GM21529 (cell line): ENCODE results near the gene MSL3B.

Experiments
- ATAC-seq: cut with Tn5 transposase; IDR thresholded peaks from one replicate; pipeline ENCODE4 v1.9.1; 2021; ENCODE audit not compliant: unreplicated experiment

MSL3B gene

DNA sequence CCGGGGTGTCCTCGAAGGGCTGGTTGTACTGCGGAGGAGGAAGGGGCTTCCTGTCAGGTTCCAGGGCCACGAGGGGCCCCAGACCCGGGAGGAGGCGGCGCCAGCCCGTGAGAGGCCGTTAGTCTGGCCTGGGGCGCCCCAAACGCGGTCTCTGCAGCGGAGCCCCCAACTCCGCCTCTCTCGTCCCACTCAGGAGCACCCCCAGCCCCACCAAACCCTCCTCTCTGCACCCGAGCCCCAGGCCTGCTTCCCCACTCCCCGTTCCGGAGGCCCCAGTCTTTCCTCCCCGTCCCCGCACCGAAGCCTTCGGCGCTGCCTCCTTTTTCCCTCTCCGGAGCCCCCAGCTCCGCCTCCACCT lies 14.3 kb downstream of the MSL3B start:
- ATAC-seq, result no peak

DNA sequence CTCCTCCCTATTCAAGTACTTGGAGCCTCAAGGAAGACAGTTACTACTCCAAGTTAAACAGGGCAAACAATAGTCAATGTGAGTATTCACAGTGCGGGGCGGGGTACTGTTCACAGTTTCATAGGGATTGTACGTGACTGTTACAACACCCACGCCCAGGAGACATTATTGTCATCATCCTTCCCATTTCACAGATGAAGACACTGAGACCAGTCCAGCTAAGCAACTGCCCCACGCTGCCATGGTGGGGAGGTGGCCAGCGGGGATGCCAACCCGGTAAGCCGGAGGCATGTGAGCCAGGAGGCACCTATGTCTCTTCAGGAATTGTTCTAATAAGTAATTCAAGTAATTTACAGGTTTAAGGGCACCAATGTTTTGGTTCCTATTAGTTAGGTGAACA lies 14.8 kb downstream of the MSL3B start:
- no peak for ATAC-seq

DNA sequence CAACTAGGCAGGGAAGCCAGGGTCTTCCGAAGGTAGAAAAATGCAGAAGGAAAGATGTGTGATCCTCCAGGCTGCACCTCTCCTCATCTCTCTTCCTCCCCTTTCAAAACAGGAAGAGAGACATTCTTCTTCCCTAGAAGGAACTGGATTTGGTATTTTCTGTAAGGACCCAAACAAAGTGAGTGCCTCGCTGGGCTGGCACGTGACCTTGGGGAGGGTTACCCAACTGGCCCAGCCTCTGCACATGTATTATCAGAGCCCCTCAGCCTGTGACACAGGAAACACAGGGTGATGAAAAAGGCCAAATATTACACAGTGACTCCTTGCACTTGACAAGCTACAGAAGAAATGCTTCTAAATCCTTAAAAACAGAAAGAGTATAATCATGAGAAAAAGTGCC lies 16.1 kb downstream of the MSL3B start:
- ATAC-seq, result no peak

DNA sequence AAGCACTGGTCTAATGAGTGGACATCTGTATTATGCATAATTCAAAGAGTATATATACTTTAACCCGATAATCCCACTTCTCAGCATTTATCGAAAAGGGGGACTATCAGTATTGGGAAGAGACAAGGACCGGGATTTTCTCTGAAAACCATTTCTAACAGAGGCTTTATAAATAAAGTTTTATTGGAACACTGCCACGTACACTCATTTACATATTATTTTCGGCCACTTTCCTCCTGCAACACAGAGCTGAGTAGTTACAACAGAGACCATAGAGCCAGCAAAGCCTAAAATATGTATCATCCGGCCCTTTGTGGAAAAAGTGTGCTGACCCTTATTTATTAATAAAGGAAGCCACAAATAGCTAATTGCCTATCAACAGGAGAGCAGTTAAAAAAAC lies 17.0 kb downstream of the MSL3B start:
- no peak for ATAC-seq

DNA sequence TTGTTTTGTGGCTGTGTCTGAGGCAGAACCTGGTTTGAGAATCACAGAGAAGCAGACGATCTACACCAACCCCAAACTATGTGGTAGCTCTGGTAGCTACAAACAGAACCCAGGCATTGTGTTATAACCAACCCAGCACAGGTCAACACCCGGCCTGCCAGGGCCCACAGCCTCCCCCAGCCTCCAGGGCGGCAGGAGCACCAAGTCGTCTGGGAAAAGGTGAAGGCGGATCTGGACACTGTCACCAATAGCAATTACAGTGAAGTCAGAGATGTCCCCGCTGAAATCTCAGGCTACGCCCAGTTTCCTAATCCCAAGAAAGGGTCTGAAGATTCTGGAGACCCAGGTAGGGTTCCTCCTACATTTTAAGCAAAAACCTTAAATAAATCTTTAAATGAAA lies 17.4 kb downstream of the MSL3B start:
- no peak for ATAC-seq

DNA sequence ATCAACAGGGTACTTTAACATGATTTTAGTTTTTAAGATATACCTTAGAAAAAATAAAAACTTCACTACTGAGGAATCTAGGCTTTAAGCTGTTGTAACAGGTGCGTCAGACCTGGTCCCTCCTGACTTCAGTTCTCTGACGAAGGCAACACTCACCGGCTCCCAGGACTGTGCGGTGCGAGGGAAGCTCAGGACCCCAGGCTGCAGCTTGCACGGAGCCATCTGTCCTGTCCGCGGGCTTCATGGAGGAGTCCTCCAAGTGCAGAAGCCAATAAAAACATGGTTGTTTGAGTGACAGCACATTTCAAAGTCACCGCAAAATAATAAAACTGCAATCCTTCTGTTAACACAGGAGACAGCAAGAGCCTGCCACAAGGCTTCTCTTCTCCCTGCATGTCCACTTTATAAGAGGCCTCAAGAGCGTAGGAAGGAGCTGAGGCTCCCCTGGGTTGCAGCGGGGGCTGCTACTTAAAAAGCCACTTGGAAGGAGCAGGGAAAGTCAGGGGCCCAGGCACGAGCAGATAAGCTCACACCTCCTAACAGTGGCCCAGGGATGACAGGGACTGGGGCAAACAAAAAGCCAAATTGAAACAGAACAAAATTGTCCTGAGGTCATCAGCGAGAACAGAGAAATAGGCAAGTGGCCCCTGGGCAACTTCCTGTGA lies 18.4 kb downstream of the MSL3B start:
- no peak for ATAC-seq

DNA sequence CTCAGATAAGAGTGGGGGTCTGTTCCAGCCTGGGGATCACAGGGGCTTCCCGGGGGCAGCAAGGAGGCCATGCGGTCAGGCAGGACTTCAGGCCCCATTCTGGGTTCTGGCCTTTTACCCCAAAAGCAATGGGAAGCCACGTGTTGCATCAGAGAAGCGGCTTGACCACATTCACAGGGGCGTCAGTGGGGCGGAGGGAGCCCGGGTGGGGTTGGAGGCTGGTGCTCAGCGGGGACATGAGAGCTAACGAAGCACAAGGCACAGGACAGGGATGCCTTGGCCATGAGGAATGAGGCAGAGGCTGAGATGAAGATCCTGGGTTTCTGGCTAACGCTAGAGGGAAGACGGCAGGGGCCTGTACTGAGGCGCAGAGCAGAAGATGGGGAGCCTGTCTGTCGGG lies 19.9 kb downstream of the MSL3B start:
- ATAC-seq, result no peak

DNA sequence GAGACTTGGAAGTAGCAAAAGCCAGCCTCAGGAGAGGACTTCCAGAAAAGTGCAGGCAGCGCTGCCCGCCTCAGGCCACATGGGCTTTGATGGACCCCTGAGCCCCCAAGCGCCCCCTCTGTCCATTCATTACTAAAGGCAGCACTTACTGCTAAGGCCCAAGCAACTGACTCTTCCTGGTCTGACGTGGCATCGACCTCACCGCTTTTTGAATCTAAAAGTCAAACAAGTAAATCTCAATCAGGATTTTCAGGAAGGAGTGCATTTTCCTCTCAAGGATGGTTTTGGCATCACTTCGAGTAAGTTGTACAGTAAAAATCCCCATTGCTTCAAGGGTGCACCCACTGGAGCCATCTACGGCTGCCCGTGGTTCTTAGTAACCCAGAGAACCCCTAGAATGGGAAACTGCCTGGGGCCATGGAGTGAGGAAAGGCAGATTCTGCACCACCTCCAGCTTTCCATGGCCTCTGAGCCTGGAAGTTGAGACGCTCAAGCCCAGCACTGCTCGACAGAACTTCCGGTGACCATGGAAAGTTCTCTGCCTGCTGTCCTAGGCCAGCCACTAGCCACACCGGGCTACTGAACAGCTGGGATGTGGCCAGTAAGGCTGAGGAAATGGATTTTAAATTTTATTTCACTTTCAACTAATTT lies 20.8 kb downstream of the MSL3B start:
- no peak for ATAC-seq

DNA sequence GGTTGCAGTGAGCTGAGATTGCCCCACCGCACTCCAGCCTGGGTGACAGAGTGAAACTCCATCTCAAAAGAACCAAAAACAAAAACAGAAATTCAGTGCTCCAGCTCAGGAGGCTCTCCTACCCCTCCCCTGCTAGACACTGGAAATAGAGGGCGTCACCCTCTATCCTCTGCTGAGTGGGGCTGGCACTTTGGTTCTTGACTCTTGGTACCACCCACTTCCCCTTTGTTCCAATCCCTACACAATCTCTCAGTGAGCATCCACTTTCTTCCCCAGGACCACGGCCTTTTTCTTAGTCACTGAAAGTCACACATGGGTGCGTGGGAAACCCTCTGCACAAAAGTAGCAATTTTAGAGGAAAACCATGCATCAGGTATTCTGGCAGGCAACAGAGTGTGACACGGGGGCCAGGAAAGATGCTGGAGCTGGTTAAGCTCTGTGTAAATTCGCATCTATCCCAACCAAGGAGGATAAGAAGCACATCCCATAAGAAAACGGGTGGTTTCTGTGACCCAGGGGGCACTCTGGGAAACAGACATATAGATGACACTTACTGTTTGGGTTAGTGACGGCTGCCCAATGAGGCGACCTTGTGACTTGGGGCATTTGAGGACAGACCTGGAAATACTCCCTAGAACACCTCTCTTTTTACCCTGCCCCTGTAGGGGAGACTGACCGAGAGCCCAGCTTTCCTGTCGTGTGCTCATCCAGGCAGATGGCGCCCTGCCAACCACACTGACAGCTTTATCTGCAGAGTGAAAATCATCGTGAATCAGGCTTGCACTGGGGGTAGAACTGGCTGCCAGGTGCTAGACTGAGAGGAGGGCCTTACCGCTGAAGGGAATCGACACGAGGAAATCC lies 21.6 kb downstream of the MSL3B start:
- no peak for ATAC-seq

DNA sequence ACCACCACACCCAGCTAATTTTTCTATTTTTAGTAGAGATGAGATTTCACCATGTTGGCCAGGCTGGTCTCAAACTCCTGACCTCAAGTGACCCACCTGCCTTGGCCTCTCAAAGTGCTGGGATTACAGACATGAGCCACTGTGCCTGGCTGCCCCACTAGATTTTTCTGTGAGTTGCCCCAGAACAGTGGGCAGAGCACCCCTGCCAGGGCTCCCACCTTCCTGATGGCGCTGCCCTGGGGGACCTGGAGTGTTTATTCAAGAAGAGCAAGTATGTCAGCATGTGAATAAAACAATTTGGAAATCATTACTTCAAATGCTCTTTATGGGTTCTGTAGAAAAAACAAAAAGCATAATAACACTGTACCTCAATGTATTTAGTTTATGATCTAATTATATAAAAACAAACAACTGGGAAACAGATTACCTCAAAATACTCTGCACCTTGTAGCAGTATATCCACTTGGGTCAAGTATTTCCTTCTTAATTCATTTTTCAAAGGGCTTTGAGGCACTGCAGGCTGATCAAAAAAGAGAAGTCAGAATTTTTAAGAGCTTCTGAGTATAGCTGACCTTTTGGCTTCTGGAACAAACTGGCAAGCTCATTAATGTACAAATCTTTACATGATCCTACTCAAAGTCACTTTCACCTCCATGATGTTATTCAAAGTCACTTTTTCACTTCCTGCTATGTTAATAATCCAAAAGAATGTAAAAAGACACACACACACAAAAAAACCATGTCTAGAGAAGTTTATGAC lies 22.7 kb downstream of the MSL3B start:
- no peak for ATAC-seq

DNA sequence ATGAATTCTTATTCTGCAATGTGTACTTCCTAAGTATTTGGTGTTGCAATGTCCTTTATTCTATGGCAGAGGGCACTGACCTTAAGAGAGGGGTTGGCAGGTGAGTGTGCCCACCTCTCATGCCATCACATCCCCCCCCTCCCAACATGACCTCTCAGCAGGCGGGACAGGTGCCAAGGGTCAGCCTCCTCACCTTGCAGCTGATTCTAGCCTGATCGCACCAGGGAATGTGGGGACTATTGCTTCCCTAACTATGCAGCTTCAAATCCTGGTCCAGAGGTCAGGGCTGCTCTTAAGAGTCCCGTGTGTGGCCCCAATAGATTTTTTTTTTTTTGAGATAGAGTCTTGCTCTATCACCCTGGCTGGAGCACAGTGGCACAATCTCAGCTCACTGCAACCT lies 23.4 kb downstream of the MSL3B start:
- ATAC-seq, result no peak

DNA sequence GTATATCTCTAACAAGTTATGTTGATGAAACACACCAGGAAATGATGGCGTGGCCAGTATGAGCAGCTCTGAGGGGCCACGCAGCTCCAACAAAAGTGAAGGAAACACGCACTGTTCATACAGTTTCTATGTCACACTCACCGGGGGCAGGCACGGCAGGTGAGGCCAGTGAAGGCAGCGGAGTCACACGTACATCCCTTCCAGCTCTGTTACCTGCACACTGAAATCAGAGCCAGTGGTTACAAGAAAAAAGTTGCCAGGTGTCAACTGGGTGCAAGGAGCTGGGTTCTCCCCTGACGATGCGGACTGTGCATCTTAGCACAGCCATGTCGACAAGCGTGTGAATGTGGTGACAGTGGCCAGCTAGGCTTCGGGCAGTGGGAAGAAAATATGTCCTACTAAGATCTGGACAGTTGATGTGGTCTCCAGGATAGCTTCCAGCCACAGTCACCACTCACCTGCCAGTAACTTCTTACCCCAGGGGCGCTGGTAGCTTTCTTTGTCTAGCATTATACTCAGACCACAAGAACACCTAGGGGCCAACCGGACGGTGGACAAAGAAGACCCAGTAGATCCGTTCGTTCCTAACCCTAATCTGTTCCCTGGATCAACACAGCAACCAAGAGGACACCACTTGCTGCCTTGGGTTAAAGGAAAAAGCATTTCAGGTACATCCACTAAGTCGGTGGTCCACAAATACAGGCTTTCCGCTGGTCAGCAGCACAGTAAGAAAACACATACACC lies 23.9 kb downstream of the MSL3B start:
- no peak for ATAC-seq

DNA sequence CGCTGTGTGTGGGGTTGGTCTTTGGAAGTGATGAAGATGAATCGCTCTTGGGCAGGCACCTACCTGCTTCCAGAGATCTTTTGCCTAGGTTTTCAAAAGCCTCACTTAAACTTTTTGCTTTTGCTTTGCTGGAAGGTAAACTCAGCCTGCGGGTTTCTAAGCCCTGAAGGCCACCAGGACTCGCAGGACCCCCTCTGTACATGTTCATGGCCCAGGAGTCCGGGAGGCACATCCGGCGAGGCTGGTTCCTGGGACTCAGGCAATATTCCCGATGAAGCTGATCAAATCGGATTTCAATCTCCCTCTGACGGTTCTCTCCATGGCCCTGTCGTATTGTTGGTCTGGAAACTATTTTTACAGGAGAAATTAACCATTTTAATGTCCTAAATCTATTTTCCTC lies 27.0 kb downstream of the MSL3B start:
- no peak for ATAC-seq

DNA sequence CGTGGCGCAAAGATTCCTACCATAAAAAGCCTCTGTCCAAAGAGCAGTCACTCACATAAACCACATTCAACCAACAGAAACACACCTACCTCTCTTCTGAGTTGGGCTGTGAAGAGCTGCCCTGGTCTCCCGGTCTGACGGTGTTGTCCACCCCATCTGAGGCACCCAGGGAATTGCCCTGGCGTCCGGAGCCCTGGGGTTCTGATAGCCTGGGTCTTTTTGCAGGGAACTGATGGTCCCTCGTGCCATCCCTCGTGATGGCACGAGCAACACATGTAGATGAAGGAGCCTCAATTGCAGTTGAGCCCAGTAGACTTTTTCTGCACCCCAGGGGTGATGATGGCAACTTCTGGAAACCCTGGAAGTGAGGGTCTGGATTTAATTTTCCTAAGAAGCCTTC lies 27.7 kb downstream of the MSL3B start:
- ATAC-seq, result no peak

DNA sequence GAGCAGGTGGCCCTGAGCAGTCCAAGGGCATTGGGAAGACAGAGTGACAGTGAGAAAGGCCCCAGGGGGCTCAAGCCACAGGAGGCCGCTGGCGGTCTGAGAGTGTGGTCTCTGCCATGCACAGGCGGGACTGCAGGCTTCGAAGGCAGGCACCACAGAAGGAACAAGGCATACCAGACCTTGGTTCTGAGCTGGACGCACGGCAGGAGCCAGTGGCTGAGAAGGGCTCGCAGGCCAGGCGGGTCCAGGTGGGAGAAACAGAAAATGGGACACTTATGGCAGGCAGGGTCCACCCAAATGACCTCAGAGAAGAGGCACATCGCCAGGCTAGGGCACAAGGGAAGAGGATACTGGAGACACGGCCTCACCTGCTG lies 28.8 kb downstream of the MSL3B start:
- no peak for ATAC-seq

DNA sequence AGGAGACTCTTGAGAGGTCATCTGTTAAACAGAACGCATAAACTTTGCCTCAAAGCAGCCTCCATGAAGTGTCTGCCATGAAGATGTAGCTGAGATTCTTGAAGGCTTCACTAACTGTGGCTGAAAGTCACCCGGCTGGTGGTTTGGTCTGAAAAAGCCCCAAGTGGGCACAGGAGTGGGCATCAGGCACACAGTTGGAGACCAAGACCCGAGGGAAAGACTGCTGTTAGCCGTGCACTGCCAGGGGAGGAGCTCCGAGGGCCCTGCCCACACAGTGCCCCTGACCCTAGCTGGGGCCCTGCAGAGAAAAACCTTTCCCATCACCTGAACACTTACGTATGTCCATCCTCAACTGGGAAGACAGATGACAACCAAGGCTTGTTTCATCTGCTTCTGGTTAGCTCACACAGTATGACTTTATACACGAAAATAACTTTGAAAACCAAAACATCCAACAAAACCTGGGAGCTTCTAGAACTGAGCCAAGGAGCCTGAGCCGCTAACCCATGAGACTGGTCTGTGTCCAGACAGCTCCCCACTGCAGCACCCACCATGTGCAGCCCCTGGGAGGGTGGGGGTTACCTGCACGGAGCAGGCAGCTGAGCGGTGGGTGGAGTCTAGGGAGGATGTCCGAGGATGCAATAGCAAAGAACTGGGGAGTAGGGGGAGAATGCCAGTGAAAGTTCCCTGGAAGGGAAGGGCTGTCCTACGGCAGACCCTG lies 29.3 kb downstream of the MSL3B start:
- ATAC-seq, result no peak

DNA sequence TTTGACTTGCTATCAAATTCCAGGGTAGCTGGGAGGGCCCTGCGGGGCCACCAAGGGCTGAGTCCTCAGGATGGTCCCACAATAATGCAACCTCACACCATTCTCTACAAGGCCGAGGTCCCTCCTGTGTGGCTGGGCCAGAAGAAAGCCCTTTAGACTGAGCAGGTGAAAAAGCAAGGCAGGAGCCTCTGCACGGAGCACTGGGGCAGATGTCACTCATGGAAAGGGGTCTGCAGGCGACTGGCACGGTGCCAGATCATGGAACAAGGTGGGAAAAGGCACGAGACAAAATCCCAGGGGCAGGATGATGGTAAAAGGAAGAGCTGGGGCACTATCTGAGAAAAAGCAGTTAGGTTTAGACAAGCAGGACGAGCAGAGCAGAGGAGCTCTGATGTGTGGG lies 29.9 kb downstream of the MSL3B start:
- no peak for ATAC-seq

DNA sequence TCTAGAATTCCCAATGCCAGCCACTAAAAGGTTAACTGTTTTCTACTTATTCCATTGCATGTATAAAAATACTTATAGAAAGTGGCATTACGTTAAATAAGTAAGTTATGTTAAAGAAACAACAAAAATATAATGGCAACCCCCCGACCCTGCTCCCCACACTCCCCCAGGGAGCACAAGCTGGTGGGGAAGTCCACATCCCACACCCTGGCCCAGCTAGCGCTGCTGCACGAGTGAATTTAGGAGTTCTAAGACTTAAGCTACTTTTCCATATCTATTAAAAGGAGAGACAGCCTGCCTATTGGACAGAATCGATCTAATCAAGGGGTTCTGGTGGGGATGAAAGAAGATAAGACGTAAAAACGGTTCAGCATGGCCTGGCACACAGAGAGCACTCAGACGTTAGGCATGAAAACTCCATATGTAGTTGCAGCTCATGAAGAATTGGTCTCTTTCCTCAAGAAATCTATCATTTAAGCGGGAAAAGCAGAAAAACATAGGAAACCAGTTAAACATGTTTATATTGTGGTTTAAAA lies 30.4 kb downstream of the MSL3B start:
- no peak for ATAC-seq

DNA sequence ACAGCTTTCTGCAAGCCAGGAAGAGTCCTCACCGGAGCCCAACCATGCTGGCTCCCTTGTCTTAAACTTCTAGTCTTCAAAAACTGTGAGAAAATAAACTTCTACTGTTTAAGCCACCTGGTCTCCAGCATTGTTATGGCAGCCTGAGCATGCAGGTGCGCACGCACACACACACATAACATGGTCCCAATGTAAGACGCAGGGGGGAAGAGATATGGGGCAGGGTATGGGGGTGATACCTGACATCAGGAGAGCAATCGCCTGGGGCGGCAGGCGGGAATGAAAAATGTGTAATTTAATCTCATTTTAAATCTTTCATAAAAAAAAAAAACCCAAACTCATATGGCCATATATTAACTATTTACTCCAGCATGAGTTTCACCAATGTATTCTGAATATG lies 31.8 kb downstream of the MSL3B start:
- no peak for ATAC-seq
